ENCODE data around the gene FAM228B.
"Not testable (repeated sequence)": the region's sequence is repeated elsewhere in the genome, so short reads cannot be mapped to it uniquely, and the experiment has no call there.

FAM228B gene

GRCh38 chr2:24104110-24104650, 19.1 kb upstream of the FAM228B start:
- DNase-seq: no peak

- no peak for DNase-seq
Observed at GRCh38 chr2:24104906-24105305, 18.4 kb upstream of the FAM228B start.

- DNase-seq: no peak
Observed at GRCh38 chr2:24105816-24106215, 17.5 kb upstream of the FAM228B start.

- DNase-seq: no peak
Observed at GRCh38 chr2:24106786-24107185, 16.5 kb upstream of the FAM228B start.

GRCh38 chr2:24107336-24107735, 15.9 kb upstream of the FAM228B start:
- no peak for DNase-seq

GRCh38 chr2:24109431-24109830, 13.8 kb upstream of the FAM228B start:
- DNase-seq: not testable (repeated sequence)

- no peak for DNase-seq
Observed at GRCh38 chr2:24110660-24111303, 12.5 kb upstream of the FAM228B start.

- no peak for DNase-seq
Observed at GRCh38 chr2:24111407-24111901, 11.8 kb upstream of the FAM228B start.

GRCh38 chr2:24115057-24115456, 8.2 kb upstream of the FAM228B start:
- no peak for DNase-seq

GRCh38 chr2:24117902-24118301, 5.4 kb upstream of the FAM228B start:
- no peak for DNase-seq

GRCh38 chr2:24121066-24121465, 2.2 kb upstream of the FAM228B start:
- DNase-seq: no peak

GRCh38 chr2:24121469-24121868, 1.8 kb upstream of the FAM228B start:
- DNase-seq: no peak

GRCh38 chr2:24122366-24123194, 689 bp upstream of the FAM228B start:
- no peak for DNase-seq

GRCh38 chr2:24123922-24124580, 782 bp downstream of the FAM228B start:
- DNase-seq: no peak

- no peak for DNase-seq
Observed at GRCh38 chr2:24125956-24126355, 2.7 kb downstream of the FAM228B start.

- no peak for DNase-seq
Observed at GRCh38 chr2:24132543-24132942, 9.3 kb downstream of the FAM228B start.

- not testable (repeated sequence) for DNase-seq
Observed at GRCh38 chr2:24140305-24140704, 17.0 kb downstream of the FAM228B start.

GRCh38 chr2:24147364-24147763, 24.1 kb downstream of the FAM228B start:
- no peak for DNase-seq

GRCh38 chr2:24152413-24153197, 29.3 kb downstream of the FAM228B start:
- no peak for DNase-seq

- DNase-seq: no peak
Observed at GRCh38 chr2:24153478-24153877, 30.2 kb downstream of the FAM228B start.

- no peak for DNase-seq
Observed at GRCh38 chr2:24158131-24158530, 34.9 kb downstream of the FAM228B start.

- no peak for DNase-seq
Observed at GRCh38 chr2:24159708-24160107, 36.4 kb downstream of the FAM228B start.

- no peak for DNase-seq
Observed at GRCh38 chr2:24160761-24161160, 37.5 kb downstream of the FAM228B start.

All from CD4-positive, alpha-beta T cell treated with Interleukin-15 for 1 hour (primary cell).